HEK293T (cell line): ENCODE results near the gene ITGA2.

Experiments used
- ELF4 ChIP-seq: fragments of 450-650 bp; IDR thresholded peaks from 2 replicates; pipeline ENCODE4 v1.6.1; 2017; ENCODE audit warnings: antibody characterized with exemption
- FOXA1 ChIP-seq: fragments of 450-650 bp; IDR thresholded peaks from 2 replicates; pipeline ENCODE4 v1.6.1; 2016; ENCODE audit warnings: mild to moderate bottlenecking
- FOXK2 ChIP-seq: fragments of 450-650 bp; IDR thresholded peaks from 2 replicates; pipeline ENCODE4 v1.6.1; 2016; ENCODE audit warnings: mild to moderate bottlenecking
- FOXM1 ChIP-seq: fragments of 450-650 bp; IDR thresholded peaks from 2 replicates; pipeline ENCODE4 v1.6.1; 2017; ENCODE audit warnings: mild to moderate bottlenecking, borderline replicate concordance
- HDGF ChIP-seq: fragments of 450-650 bp; IDR thresholded peaks from 2 replicates; pipeline ENCODE4 v1.6.1; 2017; ENCODE audit warnings: antibody characterized with exemption, borderline replicate concordance
- LEF1 ChIP-seq: fragments of 450-650 bp; IDR thresholded peaks from 2 replicates; pipeline ENCODE4 v1.6.1; 2017; ENCODE audit warnings: mild to moderate bottlenecking, borderline replicate concordance
- NFRKB ChIP-seq: fragments of 450-650 bp; IDR thresholded peaks from 2 replicates; pipeline ENCODE4 v1.6.1; 2016; ENCODE audit warnings: mild to moderate bottlenecking, moderate library complexity
- SP1 ChIP-seq: fragments of 450-650 bp; IDR thresholded peaks from 2 replicates; pipeline ENCODE4 v1.6.1; 2017
- SUZ12 ChIP-seq: fragments of 450-650 bp; IDR thresholded peaks from 2 replicates; pipeline ENCODE4 v1.6.1; 2016; ENCODE audit warnings: mild to moderate bottlenecking
- TARDBP ChIP-seq: fragments of 450-650 bp; IDR thresholded peaks from 2 replicates; pipeline ENCODE4 v1.6.1; 2016
- ZNF384 ChIP-seq: fragments of 450-650 bp; IDR thresholded peaks from 2 replicates; pipeline ENCODE4 v1.6.1; 2016

DNA sequence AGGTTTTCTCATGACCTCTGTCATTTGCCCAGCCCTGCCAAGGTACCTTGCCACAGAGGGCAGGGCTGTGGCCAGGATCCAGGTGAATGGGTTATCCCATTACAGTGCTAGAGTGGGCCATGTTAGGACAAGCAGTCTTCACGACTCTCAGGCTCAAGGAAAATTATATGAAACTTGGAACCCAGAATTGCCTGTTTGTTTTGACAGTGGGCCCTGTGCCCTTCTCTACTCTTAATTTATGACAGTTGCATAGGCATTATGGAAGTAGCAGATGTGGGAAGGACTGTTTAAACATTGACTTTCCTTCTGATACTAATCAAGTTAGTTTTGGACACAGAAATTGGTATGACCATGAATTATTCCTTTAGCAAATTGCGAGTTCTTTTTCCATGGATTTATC, 41.7 kb downstream of the ITGA2 start:
- no peak for TF ChIP-seq SP1
- no peak for TF ChIP-seq NFRKB
- TF ChIP-seq ELF4 = no peak
- TF ChIP-seq HDGF = no peak
- TF ChIP-seq FOXK2 = no peak
- TF ChIP-seq TARDBP = no peak
- no peak for TF ChIP-seq ZNF384
- TF ChIP-seq FOXM1 = no peak
- TF ChIP-seq FOXA1 = no peak
- no peak for TF ChIP-seq SUZ12
- no peak for TF ChIP-seq LEF1
